GM04503 (cell line): ENCODE measurements around the gene NEURL2.
A peak's percentile ranks its signal among the peaks of the same experiment; 100 is the strongest.
"Not testable (repeated sequence)": the region's sequence is repeated elsewhere in the genome, so short reads cannot be mapped to it uniquely, and the experiment has no call there.

ENCODE experiments used
- DNase-seq: peaks from one replicate; pipeline ENCODE4 v3.0.0-alpha.2; 2012; ENCODE audit warnings: low read depth

NEURL2 gene

DNA sequence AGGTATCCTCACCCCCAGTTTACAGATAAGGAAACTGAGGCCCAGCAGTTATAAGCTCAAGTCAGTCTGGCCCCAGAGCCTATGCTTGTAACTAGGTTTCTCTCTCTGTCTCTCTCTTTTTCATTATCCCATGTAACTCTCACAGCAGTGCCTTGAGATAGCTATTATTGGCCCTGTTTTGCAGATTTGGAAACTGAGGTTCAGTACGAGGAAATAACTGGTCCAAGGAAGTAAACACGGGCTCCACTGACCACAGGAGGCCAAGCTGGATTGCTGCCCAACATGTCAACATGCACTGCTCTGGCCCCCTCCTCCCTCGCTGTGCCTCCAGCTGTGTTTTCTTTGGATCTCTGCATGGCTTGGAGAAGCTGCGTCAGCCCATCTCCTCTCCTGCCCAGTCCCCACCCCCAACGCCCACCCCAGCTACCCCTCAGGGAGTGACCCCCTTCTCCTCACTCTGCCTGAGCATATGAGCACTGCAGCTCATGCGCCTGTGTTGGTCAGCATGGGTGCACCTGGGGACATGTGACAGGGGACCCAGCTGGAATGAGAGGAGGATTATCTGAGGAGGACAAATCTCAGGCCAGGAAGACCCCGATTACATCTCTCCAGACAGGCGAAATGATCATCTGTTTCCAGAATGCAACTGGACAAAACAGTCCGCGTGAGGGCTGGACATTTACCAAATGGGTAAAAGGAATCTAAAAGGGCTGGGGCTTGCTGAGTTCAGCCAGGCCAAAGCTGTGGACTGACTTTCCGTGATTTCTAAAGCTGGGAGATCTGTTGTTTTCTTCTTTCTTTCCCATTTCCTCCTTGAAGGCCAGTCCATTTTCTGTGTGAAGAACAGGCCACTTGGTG, 28.8 kb upstream of the NEURL2 start:
- no peak for DNase-seq

DNA sequence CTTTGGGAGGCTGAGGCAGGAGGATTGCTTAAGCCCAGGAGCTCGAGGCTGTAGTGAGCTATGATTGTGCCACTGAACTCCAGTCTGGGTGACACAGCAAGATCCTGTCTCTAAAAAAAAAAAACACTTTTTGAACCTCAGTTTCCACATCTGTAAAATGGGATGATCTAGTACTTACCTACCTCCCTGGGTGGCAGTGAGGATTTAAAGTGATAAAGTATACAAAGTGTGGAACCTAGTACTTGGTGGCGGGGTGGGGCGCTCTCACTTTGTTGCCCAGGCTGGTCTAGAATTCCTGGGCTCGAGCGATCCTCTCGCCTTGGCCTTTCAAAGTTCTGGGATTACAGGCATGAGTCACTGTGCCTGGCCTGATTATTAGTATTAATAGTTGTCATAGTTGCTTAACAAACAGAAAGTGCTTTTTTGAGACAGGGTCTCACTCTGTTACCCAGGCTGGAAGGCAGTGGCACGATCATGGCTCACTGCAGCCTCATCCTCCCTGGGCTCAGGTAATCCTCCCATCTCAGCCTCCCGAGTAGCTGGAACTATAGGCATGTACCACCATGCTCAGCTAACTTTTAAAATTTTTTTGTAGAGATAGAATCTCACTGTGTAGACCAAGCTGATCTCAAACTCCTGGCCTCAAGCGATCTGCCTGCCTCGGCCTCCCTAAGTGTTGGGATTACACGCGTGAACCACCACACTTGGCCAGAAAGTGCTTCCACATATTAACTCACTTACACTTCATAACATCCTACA, 27.9 kb upstream of the NEURL2 start:
- DNase-seq = no peak

DNA sequence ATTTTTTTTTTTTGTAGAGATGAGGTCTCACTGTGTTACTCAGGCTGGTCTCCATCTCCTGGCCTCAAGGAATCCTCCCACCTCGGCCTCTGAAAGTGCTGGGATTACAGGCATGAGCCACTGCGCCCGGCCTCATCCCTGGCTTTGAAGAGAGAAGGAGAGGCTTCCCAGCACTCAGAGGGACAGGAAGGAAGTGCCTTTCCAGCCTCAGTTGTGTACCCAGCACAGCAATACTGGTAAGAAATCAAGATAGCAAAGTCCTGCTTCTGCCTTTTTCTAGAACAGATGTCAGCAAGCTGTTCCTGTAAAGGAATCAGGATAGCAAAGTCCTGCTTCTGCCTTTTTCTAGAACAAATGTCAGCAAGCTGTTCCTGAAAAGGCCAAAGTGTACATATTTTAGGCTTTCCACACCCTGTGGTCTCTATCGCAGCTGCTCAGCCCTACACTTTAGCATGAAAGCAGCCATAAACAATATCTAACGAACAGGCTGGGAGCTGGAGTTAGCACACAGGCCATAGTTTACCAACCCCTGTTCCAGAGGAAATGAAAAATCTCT, 27.3 kb upstream of the NEURL2 start:
- no peak for DNase-seq

DNA sequence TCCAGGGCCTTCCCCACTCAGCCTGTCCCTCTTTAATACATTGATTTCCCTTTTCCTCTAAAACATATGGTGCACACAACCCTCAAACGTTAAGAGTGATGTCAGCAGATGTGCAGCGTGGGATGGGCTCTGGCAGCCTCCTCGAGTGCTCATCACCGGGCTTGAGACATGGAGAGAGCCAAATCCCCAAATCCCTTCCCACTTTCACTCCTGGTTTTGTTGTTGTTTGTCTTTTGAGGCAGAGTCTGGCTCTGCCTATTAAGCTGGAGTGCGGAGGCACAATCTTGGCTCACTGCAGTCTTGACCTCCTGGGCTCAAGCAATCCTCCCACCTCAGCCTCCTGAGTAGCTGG, 26.8 kb upstream of the NEURL2 start:
- no peak for DNase-seq

DNA sequence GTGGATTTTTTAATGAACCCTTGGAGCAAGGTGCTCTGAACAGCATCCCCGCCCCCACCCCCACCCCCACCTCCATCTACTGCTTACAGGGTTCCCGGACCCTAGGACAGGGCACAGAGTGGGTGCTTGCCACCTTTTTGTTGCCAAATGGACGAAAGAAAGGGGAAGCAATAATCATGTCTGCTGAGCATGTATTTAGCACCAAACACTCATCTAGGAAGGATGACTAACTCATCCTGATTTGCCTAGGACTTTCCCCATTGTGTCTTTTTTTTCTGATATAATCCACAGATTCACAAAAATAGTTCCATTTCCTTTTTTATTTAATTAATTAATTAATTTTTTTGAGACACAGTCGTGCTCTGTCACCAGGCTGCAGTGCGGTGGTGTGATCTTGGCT, 22.1 kb upstream of the NEURL2 start:
- no peak for DNase-seq

DNA sequence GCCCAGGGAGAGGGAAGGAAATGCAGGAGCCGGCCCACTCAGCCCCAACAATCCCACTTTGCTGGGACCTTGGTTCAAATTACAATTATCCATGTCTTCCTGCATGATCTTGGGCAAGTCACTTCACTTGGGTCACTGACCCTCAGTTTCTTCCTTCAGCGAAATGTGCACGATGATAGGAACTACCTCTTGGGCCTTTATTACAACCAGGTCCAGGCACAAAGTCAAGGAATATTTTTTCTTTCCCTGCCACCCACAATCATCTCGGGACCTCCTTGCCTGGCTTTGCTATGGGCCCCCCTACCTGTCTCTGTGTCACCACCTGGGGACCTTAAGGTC, 21.3 kb upstream of the NEURL2 start:
- no peak for DNase-seq

DNA sequence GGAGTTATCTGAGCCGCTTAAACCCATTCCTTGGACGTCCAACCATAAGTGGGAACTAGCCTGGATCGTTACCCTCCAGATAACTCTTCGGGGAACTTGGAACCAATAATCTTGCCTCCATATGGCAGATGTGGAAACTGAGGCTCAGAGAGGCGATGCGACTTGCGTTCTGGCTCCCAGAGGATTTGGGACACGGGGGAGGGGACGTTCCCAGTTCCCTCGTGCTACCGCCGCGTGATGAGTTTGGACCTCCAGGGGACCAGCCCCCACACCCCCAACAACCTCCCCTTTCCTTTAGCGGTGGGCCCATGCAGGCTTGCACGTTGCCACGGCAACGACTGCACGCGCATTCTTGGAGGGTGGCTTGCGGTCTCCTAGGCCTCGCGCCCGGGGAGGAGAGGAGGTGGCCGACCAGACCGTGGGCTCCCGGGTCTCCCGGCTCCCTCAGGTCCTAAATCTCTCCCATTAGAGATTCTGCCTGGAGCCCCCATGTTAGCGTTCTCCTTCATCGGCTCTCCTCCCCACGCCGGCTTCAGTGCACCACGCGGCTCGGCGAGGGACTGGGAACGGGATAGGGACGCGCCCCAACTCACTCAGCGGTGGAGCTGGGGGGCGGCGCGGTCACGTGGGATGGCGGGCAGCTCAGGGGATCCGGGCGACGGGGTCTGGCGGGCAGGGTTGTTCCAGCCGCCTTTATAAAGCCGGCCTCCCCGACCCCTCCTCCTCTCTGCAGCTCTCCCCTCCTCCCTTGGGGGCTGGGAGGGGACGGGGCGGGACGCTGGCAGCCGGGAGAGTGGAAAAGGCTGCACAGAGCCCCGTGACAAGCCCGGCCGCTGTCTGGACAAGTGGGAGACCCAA, 20.7 kb upstream of the NEURL2 start, which contains the start of gene PLTP:
Gene PLTP (minus strand): TSS at position 670 of the 858 bp plus-strand sequence. CDS start 703 bp downstream, outside the sequence.
- no peak for DNase-seq

DNA sequence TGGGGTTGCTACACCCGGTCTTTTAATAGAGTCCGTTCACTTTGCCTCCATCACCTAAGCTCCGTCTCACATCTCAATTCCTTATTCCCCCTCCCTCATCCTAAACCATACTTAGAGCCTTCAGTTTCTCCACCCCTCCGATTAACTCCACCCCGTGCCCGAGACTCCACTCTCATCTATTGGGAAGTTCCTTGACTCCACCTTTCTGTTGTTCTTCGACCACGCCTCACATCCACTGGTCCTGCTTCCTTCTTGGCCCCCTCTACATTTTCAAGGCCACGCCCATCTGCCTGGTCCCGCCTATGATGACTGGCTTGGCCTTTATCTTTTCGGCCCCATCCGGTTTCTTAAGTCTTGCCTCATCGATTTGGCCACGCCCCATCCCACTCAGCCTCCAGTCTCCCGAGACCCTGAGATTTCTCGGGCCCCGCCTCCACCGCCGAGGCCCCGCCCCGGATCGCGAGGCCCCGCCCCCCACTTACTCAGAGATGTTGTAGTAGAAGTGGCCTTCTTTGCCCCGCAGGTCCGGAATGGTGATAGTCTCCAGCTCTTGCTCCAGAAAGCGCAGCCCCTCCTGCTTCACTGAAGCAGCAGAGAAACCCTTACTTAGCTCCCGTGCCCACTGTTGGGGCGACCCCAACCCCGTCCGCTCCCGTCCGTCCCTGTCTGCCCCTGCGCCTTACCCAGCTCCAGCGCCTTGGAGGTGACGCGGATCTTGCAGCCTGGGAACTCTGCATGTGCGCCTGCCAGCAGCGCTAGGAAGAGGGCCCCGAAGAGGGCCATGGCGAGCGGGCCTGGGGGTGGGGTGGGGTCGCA, 19.9 kb upstream of the NEURL2 start:
- DNase-seq = peak; percentile 93

DNA sequence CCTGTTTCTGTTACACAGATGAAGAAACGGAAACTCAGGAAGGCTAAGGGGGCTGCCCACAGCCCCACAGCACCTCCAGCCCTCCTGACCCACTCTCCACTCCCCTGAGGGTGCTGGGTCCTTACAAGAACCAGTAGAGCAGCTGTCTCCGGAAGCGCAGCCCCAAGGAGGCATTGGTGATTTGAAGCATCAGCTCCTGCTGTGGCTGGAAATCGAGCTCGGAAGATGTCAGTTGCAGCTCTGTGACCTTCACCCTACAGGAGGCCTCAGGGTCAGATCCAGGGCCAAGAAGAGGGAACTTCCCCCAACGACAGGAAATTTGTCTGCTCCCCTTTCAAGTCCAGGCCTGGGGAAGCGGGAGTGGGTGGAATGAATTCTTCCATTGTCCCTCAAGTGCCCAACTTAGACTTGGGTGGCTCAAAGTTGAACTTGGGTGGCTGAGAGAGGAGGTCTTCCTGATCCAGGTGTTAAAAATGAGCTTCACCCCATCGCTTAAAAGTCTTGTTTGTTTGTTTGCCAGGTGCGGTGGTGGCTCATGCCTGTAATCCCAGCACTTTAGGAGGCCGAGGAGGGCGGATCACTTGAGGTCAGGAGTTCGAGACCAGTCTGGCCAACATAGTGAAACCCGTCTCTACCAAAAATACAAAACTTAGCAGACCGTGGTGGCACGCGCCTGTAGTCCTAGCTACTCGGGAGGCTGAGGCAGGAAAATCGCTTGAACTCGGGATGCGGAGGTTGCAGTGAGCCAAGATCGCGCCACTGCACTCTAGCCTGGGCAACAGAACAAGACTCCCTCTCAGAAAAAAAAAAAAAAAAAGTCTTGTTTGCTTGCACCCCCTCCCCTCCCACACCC, 19.0 kb upstream of the NEURL2 start:
- DNase-seq = no peak

DNA sequence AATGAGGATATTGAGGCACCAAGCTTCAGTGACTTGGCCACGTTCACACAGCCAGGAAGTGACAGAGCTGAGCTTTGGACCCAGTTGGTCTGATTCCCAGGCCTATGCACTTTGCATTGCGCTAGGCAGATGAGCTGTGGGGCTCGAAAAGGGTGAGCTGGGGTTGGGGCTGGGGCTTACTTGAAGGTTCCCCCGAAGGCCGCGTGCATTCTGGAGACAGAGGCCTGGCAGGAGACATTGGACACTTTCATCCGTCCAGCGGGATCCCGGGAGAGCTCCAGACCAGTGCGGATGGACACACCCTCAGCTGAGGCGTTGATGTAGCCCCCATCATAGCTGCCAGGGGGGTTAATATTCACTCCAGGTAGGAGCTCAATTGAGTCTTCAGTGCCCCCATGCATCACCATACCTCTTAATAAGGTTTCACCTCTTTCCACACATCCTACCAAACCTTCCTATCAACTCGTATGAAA, 18.4 kb upstream of the NEURL2 start:
- no peak for DNase-seq

DNA sequence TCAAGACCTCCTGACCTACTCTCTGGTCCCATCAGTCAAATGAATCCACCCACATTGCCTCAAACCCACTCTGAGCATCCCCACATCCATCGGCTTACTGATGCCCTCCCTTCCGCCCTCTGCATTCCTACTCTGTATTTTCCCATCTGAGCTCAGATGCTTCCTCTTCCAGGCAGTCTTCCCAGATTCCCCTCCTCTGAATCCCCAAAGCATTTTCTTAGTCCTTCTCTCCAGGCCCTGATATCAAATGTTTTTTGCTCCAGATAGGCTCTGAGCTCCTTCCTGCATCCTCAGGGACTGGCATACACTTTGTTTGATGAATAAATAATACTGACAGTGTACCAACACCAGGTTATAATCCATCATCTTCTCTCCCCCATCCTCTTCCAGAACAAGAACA, 17.1 kb upstream of the NEURL2 start:
- no peak for DNase-seq

DNA sequence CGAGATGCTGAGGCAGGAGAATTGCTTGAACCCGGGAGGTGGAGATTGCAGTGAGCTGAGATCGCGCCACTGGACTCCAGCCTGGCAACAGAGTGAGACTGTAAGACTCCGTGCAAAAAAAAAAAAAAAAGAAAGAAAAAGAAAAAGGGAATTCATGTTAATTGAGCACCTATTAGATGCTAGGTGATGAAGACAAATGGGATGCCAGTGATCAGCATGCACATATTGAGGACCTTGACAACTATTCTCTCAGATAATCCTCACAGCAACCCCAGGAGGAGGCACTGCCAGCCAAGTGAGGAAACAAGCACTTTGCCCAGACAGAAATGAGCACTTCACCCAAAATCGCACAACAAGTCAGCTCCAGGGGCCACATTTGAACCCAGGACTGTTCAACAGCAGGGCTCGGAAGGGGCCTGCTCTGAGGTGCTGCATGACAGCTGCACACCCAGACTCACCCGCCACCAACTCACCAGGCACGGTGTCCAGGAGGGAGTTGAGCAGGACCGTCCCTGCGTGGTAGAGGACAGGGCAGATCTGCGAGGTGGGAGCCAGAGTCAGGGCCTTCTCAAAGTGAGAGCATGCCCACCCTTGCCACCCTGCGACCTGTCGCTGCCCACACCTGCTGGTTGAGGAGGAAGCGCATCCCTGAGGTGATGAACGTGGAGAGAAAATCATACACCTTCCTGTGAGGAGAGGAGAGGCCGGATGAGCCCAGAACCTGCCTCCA, 16.4 kb upstream of the NEURL2 start:
- DNase-seq = no peak

DNA sequence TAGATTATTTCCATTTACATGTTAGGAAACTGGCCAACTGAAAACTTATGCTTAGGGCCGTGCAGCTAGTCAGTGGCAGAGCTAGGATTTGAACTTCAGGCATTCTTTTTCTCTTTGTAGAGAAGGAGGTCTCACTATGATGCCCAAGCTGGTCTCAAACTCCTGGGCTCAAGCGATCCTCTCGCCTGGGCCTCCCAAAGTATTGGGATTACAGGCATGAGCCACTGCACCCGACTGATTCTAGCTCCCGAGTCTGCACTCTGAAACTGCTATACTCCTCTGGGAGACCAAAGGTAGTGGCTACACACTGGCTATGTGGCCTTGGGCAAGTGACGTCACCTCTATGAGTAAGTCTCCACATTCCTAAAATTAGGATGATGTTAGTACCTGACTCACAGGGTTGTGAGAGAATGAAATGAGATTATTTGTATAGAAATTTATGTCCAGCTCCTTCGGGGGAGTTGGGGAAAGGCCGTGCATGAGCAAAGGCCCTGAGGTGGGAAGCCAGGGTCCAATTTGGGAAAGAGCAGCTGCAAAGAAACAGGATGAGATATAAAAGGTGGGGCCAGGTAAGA, 14.6 kb upstream of the NEURL2 start:
- DNase-seq = no peak

DNA sequence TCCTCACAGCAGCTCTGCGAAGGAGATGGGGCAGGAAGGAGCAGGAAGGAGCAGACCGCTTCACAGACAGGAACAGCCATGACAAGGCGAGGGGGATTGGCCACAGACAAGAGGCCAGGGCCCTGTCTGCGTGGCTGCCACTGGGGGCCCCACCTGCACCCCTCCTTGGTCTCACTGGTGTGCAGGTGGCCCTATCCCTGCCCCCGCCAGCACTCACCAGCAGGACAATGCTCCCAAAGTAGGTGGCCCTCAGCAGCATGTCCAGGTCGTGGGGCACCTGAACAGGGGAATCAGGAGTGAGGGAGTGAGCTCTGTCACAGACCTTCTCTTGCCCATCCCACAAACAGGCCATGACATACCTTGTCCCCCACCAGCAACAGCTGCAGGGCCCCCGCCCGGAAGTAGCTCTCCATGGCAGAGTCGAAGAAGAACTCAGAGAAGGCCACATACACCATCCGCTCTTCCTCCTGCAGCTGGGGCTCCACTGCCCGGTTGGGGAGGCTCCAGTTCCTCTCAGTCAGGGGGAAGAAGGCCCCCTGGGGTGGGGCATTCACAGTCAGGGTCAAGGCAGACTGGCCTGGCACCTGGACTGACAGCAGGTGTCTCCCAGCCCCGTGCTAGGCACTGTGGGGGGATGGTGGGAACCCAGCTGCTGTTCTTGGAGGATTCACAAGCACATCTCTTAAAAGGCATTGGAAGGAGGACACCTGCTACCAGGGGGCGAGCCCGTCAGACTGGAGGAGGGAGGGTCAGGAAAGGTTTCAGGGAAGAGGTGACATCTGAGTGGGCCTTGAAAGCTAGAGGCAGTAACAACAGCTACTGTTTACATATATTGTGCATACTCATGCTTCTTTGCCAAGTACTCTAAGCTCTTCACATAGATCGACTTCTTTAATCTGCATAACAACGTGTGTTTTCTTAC, 13.8 kb upstream of the NEURL2 start:
- no peak for DNase-seq

DNA sequence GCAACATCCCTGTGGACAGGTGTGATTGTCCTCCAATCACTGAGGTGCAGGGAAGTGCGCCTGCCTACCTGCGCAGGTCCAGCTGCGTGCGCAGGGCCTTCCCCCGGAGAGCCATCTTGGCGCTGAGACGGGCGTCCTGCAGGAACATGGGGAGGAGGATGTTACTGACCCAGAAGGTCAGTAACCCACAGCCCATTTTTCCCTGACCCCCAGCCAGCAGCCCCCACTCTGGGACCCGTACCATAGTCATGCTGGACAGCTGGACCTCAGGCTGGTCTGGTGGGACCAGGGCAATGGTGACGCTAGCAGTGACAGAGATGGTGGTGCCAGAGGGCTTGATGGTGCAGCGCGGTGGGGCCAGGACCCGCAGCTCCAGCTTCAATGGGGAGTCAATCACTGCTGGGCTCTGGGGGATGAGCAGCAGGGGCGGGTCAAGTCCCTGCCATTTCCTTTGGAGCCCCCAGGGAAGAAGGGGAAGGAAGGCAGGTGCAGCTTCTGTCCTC, 11.2 kb upstream of the NEURL2 start:
- DNase-seq = no peak

DNA sequence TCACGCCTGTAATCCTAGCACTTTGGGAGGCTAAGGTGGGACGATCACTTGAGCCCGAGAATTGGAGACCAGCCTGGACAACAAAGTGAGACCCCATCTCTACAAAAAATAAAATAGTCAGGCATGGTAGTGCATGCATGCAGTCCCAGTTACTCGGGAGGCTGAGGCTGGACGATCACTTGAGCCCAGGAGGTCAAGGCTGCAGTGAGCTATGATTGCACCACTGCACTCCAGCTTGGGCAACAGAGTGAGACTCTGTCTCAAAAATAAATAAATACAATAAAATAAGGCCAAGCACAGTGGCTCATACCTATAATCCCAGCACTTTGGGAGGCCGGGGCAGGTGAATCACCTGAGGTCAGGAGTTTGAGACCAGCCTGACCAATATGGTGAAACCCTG, 10.3 kb upstream of the NEURL2 start:
- DNase-seq = not testable (repeated sequence)

DNA sequence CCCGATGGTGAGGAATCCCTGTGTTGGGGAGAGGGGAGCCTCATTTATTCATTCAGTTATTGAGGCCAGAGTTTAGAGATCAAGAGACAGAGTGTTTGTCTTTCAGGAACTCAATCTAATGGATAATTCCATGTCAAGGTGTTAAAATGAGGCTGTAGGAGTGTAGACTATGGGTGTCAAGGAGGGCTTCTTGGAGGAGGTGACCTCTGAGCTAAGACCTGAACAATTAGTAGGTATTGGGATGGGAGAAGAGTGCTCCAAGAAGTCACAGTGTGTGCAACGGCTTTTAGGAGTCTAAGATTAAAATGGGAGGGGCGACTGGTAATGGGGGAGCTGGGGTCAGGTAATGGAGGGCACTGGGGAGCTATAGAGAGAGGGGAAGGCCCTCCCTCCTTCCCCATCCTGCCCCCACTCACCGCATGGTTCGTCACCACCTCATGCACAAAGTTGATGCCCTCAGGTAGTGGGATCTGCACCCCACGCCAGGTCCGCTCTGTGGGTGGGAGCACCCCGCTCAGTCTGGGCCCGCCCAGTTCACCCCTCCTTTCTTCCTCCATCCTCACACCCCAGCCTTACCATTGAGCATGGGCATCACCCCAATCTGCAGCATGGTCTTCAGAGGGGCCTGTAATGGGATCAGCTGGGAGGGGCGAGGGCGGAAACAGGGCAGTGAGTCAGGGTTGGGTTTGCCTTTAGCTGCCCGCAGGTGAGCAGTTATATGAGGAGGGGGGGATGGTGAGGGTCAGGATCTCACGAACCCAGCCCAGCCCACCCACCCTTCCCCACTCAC, 8.2 kb upstream of the NEURL2 start:
- no peak for DNase-seq
